GM18858 (cell line): ENCODE measurements around the gene ZP4.

Experiments used
- ATAC-seq: cut with Tn5 transposase; IDR thresholded peaks from one replicate; pipeline ENCODE4 v1.9.1; 2021; ENCODE audit not compliant: unreplicated experiment

The ZP4 gene

GRCh38 chr1:237890822-237891221 is at the start of gene ZP4:
Gene ZP4 (minus strand): TSS chr1:237890922. CDS start chr1:237890635, 287 bp downstream.
- ATAC-seq: no peak

- no peak for ATAC-seq
Measured at GRCh38 chr1:237938553-237938952, 47.8 kb upstream of the ZP4 start.

- ATAC-seq: no peak
Measured at GRCh38 chr1:237938068-237938467, 47.3 kb upstream of the ZP4 start.

- ATAC-seq: no peak
Measured at GRCh38 chr1:237932816-237933215, 42.1 kb upstream of the ZP4 start.

- ATAC-seq: no peak
Measured at GRCh38 chr1:237931581-237931980, 40.9 kb upstream of the ZP4 start.

- ATAC-seq: no peak
Measured at GRCh38 chr1:237927198-237927597, 36.5 kb upstream of the ZP4 start.

- ATAC-seq: no peak
Measured at GRCh38 chr1:237921306-237921705, 30.6 kb upstream of the ZP4 start.

- ATAC-seq: no peak
Measured at GRCh38 chr1:237913345-237913744, 22.6 kb upstream of the ZP4 start.

GRCh38 chr1:237911911-237912310 is 21.2 kb upstream of the ZP4 start:
- ATAC-seq: no peak

- ATAC-seq: no peak
Measured at GRCh38 chr1:237910834-237911233, 20.1 kb upstream of the ZP4 start.

- no peak for ATAC-seq
Measured at GRCh38 chr1:237903961-237904360, 13.2 kb upstream of the ZP4 start.

- no peak for ATAC-seq
Measured at GRCh38 chr1:237902960-237903743, 12.4 kb upstream of the ZP4 start.

- ATAC-seq: no peak
Measured at GRCh38 chr1:237901299-237901934, 10.7 kb upstream of the ZP4 start.

GRCh38 chr1:237895630-237896029 is 4.9 kb upstream of the ZP4 start:
- no peak for ATAC-seq

- ATAC-seq: no peak
Measured at GRCh38 chr1:237894131-237894530, 3.4 kb upstream of the ZP4 start.

GRCh38 chr1:237891979-237892378 is 1.3 kb upstream of the ZP4 start:
- no peak for ATAC-seq

GRCh38 chr1:237891266-237891665 is 544 bp upstream of the ZP4 start:
- no peak for ATAC-seq

- no peak for ATAC-seq
Measured at GRCh38 chr1:237890416-237890815, 306 bp downstream of the ZP4 start.

- ATAC-seq: no peak
Measured at GRCh38 chr1:237888143-237888542, 2.6 kb downstream of the ZP4 start.

- no peak for ATAC-seq
Measured at GRCh38 chr1:237887542-237887941, 3.2 kb downstream of the ZP4 start.

GRCh38 chr1:237884237-237884636 is 6.5 kb downstream of the ZP4 start:
- ATAC-seq: no peak

GRCh38 chr1:237879195-237879594 is 11.5 kb downstream of the ZP4 start:
- no peak for ATAC-seq

GRCh38 chr1:237878406-237878805 is 12.3 kb downstream of the ZP4 start:
- ATAC-seq: no peak
